Nephron progenitor cell (in vitro differentiated cells): ENCODE results near the gene HYDIN.
"Not testable (repeated sequence)": the region's sequence is repeated elsewhere in the genome, so short reads cannot be mapped to it uniquely, and the experiment has no call there.

Source experiments
- DNase-seq: peaks from one replicate; pipeline ENCODE4 v3.0.0; 2021
- H3K27ac Mint-ChIP-seq: 2 replicates; pipeline ENCODE4 v1.8.0; 2021; ENCODE audit warnings: mild to moderate bottlenecking, moderate library complexity, mixed read lengths
- H3K27me3 Mint-ChIP-seq: 2 replicates; pipeline ENCODE4 v1.8.0; 2021; ENCODE audit warnings: mild to moderate bottlenecking, low read depth, mixed read lengths; ENCODE audit not compliant: poor library complexity
- H3K36me3 Mint-ChIP-seq: 2 replicates; pipeline ENCODE4 v1.8.0; 2021; ENCODE audit warnings: low read depth, mixed read lengths
- H3K4me1 Mint-ChIP-seq: 2 replicates; pipeline ENCODE4 v1.8.0; 2021; ENCODE audit warnings: mixed read lengths
- H3K4me3 Mint-ChIP-seq: 2 replicates; pipeline ENCODE4 v1.8.0; 2021; ENCODE audit warnings: mild to moderate bottlenecking, moderate library complexity, mixed read lengths
- H3K9me3 Mint-ChIP-seq: 2 replicates; pipeline ENCODE4 v1.8.0; 2021; ENCODE audit warnings: mild to moderate bottlenecking, moderate library complexity, mixed read lengths

HYDIN gene

DNA sequence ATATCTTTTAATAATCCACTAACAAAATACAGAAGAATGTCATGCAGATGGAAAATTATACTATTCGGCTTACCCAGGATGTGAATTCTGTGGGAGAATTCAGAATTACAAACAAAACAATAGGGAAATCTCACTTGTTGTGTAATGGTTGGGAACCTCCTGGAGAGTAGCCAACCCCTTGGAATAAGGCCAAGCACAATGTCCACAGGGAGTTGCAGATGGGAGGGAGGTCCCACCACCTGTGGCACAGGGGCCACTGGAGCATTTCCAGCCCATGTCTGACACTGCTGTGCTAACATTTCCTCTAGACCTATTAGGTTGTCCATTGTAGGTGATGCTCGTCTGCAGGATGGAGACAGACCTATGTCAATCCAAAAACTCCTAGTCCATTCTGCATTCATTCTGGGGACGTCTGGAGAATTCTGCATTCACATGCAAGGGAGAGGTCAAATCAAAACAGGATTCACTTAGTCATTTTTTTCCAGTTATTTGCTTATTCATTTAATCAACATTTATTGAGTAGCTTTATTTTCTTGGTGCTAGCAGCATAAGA is 120.8 kb downstream of the HYDIN start:
- DNase-seq, H3K9me3 Mint-ChIP-seq, H3K27ac Mint-ChIP-seq, H3K27me3 Mint-ChIP-seq, H3K4me1 Mint-ChIP-seq, H3K36me3 Mint-ChIP-seq, H3K4me3 Mint-ChIP-seq: not testable (repeated sequence)

DNA sequence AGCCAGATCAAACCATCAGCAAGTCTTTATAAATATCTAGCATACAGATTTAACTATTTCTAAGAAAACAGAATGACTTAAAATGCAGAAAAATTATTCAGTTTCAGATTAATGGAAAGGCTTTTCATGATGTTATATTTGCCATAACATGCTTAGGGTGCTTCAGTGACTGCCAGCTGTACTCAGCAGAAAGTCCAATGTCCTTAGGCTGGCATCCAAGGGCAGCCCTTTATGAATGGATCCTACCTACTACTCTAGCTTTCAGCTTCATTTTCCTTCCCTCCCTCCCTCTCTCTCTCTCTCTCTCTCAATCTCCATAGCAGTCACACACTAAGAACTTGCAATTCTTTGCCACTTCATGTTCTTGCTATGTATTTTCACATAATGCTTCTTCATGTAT is 124.6 kb downstream of the HYDIN start:
- not testable (repeated sequence) for H3K27ac Mint-ChIP-seq, H3K27me3 Mint-ChIP-seq, H3K36me3 Mint-ChIP-seq, H3K4me3 Mint-ChIP-seq, H3K9me3 Mint-ChIP-seq, H3K4me1 Mint-ChIP-seq, DNase-seq

DNA sequence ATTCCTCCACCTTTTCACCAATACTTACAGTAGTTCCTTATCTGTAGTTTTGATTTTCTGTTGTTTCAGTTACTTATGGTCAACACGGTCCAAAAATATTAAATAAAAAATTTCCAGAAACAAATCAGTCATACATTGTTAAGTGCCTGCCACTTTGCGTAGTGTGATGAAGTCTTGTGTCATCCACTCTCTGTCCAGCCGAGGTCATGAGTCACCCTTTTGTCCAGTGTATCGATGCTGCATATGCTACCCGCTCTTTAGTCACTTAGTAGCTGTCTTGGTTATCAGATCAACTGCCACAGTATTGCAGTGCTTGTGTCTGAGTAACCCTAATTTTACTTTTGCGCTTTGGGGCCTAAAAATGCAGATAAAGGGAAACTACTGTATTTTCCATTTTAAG is 146.9 kb downstream of the HYDIN start:
- H3K4me3 Mint-ChIP-seq, H3K36me3 Mint-ChIP-seq, H3K9me3 Mint-ChIP-seq, H3K27ac Mint-ChIP-seq, DNase-seq, H3K4me1 Mint-ChIP-seq, H3K27me3 Mint-ChIP-seq: not testable (repeated sequence)

DNA sequence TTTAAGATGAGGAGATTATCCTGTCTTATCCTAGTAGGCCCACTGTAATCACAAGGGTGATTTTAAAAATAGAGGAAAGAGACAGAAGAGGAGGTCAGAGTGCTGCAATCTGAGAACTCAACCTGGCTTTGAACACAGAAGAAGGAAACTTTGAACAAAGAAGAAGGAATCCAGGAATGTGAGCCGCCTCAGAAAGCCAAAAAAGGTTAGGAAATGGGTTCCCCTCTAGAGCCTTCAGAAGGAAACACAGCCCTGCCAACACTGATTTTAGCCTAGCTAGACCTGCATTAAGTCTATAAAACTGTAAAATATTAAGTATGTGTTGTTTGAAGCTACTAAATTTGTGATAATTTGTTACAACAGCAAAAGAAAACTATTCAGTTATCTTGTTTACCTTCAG is 149.7 kb downstream of the HYDIN start:
- not testable (repeated sequence) for H3K27me3 Mint-ChIP-seq, H3K9me3 Mint-ChIP-seq, H3K4me3 Mint-ChIP-seq, H3K36me3 Mint-ChIP-seq, H3K27ac Mint-ChIP-seq, DNase-seq, H3K4me1 Mint-ChIP-seq

DNA sequence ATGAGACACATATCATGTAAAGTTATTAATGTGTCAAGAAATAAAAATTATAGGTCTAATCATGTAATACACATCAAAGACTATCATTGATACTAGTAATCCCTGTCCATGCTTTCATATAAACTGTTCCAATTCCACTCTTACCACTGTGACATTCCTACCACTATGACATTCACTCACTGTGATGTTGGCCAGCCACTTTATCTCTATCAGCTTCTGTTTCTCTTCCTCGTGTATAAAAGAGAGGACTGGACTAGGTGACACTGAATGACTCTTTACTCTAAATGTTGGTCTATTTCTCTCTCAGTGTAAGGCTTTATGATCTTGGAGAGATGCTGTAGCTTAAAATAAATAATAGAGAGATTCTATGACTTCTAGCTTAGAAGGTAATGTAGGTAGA is 150.3 kb downstream of the HYDIN start:
- H3K4me3 Mint-ChIP-seq, H3K27me3 Mint-ChIP-seq: not testable (repeated sequence)

DNA sequence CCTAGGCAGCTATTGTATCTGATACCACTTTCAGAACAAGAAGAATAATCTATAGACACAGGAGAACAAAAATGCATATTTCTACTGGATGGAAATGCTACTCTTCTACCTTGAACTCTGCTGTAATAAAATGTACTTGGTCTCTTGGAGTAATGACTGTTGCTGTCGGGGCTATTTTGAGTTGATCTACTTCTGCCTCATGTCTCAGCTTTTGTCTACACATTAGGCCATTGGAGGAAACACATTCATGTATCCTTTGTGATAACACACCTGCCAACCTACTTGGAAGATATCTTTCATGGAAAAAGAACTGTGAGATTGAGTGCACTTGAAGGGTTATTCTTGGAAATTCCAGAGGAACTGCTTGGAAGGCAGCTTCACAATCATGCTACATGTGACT is 159.9 kb downstream of the HYDIN start:
- H3K4me3 Mint-ChIP-seq, H3K36me3 Mint-ChIP-seq, H3K27ac Mint-ChIP-seq, H3K4me1 Mint-ChIP-seq, H3K9me3 Mint-ChIP-seq, DNase-seq, H3K27me3 Mint-ChIP-seq: not testable (repeated sequence)

More for the DNA sequence above, 150.3 kb downstream of the HYDIN start:
- H3K36me3 Mint-ChIP-seq, H3K4me1 Mint-ChIP-seq, DNase-seq, H3K27ac Mint-ChIP-seq, H3K9me3 Mint-ChIP-seq: not testable (repeated sequence)

DNA sequence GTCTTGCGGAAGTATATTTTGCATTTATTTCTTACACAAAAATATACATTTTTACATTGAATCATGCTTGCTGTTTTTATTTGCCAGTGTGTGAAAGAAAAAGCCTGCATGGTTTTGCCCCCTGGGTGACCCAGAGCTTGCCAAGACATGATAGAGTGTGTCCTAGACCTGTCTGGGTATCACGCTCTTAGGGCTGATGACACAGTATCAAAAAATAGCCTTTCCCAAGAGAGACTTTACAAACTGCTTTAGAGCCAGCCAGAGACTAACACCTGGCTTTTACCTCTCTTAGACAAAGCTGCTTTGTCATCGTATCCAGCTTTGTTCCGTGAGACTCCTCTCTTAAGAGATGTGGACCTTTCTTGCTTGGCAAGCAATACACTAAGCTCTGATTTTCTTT is 160.7 kb downstream of the HYDIN start:
- not testable (repeated sequence) for H3K27ac Mint-ChIP-seq, H3K27me3 Mint-ChIP-seq, H3K36me3 Mint-ChIP-seq, H3K4me3 Mint-ChIP-seq, DNase-seq, H3K4me1 Mint-ChIP-seq, H3K9me3 Mint-ChIP-seq

DNA sequence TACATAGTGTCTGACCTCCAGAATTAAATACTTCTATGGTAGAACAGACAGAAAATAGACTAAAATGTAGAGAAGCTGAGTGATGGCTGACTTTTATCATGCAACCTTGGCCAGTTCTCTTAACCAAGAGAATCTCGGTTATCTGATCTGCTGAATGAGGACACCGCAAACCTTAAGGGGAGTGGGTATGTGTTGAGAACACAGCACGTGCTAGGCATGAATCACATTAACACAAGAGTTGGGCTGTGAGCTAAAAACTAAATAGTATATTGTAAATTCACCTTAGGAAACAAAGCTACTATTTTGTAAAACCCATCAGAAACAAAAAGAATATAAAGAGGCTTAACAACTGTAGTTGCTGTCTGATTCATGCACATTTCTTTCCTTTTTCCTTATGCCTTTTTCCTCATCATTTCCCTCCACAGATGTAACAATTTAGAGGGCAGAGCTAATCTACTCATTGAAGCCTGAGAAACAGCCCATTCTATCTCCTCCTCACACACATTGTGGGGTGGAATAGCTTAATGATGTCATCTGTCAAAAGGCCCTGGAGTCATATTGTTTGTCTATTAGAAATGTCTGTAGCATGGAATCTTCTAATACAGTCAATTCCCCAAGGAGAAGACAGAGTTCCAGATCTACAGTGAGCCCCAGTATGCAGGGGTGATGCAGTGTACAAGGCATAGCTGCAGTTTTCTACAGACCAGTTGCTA is 176.5 kb downstream of the HYDIN start:
- H3K27ac Mint-ChIP-seq, H3K27me3 Mint-ChIP-seq, H3K4me1 Mint-ChIP-seq, H3K36me3 Mint-ChIP-seq, H3K4me3 Mint-ChIP-seq, DNase-seq, H3K9me3 Mint-ChIP-seq: not testable (repeated sequence)

DNA sequence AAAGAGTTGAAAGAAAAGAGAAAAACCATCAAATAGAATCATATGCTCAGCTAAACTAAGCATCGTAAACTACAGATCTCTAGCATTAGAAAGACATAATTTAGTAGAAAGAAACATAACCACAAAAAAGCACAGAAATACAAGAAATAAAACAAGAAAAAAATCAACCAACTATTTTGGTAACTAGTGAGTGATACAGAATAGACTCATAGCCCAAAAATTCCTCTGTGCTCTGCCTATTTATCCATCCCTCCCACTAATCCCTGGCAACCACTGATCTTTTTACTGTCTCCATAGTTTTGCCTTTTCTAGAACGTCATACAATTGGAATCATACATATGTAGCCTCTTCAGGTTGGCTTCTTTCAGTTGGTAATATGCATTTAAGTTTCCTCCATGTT is 180.2 kb downstream of the HYDIN start:
- not testable (repeated sequence) for H3K27me3 Mint-ChIP-seq, H3K36me3 Mint-ChIP-seq, DNase-seq

DNA sequence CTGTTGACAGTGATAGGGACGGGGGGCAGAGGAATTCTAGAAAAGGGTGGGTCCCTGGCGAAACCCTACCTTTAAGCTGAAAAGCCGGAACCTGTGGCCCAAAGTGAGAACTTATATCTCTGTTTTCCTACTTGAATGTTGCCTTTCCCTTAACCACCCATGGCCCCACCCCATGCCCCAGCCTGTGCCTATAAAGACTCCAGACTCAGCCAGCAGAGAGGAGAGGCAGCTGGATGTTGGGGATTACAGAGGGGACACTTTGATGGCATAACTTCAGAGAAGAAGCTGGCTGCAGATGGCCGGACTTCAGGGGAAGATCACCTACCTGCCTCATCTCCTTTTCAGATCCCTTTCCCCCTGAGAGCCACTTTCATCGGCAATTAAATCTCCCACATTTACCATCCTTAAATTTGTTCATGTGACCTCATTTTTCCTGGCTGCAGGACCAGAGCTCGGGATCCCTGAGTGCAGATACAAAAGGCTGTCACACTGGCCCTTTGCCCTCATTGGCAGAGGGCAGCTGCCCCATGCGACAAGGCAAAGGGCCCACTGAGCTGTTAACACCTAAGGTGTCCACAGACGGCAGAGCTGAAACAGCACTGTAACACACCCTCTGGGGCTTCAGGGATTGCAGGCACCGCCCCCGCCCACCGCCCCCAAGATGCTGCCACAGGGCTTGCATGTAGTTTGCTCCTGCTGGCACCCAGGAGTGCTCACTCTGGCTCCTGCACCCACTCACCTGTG is 191.0 kb downstream of the HYDIN start:
- not testable (repeated sequence) for H3K36me3 Mint-ChIP-seq, H3K27ac Mint-ChIP-seq, H3K4me1 Mint-ChIP-seq, DNase-seq, H3K27me3 Mint-ChIP-seq, H3K4me3 Mint-ChIP-seq, H3K9me3 Mint-ChIP-seq

More for the DNA sequence above, 180.2 kb downstream of the HYDIN start:
- not testable (repeated sequence) for H3K27ac Mint-ChIP-seq, H3K4me1 Mint-ChIP-seq, H3K4me3 Mint-ChIP-seq, H3K9me3 Mint-ChIP-seq

DNA sequence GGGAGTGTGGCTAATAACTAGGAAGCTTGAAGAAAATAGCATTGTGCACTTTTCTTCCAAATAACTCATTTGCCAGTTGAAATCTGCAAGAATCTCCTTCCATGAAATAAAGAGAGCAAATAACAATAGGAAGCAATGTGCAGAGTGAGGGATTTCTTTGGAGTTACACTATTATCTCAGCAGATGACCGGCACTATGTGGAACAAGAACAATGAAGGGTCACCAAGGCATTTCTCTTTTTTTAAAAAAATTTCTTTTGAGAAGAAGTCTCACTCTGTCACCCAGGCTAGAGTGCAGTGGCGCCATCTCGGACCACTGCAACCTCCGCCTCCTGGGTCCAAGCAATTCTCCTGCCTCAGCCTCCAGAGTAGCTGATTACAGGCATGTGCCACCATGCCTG is 192.1 kb downstream of the HYDIN start:
- not testable (repeated sequence) for H3K9me3 Mint-ChIP-seq, H3K36me3 Mint-ChIP-seq, H3K27me3 Mint-ChIP-seq, H3K4me3 Mint-ChIP-seq, H3K4me1 Mint-ChIP-seq, H3K27ac Mint-ChIP-seq, DNase-seq

DNA sequence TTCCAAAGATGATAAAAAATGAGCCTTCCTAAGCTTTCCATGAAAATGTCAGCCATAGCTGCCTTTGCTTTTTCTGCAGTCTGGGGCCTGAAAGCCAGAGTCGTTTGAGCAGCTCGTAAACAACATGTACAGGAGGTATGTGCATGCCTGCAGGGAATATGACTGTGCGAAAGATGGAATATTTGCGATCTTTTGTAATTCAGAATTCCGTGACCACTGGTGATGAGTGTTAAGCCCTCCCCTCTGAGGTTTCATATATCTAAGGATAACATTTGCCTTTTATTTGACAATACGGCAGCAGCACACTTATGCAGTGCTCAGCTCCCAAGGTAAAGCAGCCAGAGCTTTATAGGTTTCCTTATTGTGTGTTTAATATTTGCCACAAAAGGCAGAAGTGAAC is 192.5 kb downstream of the HYDIN start:
- not testable (repeated sequence) for H3K4me3 Mint-ChIP-seq, H3K27me3 Mint-ChIP-seq, H3K27ac Mint-ChIP-seq, DNase-seq, H3K4me1 Mint-ChIP-seq, H3K9me3 Mint-ChIP-seq, H3K36me3 Mint-ChIP-seq

DNA sequence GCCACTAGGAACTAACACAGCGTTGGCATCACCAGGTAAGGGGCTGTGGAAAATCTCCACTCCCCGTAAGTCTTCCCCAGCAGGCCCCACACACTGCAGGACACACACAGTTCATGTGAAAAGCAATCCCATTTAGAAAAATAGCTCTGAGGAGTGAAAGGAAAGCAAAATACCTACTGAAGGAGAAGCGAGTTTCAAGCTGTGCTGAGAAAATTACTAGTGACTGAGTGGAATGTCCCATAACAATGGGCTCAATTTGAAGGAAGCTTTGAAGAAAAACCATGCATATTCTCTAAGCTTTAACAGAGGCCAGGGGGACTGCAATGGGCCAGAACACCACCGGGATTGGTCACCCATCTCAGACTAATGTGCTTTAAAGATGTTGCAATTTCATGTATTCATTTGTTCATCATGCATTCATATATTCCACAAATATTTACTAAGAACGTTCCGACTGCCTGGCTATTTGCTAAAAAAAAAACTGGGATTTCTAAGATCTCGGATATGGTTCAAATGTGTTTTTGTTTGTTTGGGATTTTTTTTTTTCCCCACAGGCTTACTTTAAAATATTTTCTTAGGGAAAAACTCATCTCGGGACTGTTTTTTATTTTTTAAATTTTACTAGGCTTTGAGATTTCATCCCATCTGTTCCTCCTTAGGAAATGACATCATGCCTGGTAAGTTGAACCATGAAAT is 202.3 kb downstream of the HYDIN start:
- not testable (repeated sequence) for DNase-seq, H3K4me1 Mint-ChIP-seq, H3K4me3 Mint-ChIP-seq, H3K36me3 Mint-ChIP-seq, H3K9me3 Mint-ChIP-seq, H3K27ac Mint-ChIP-seq, H3K27me3 Mint-ChIP-seq

DNA sequence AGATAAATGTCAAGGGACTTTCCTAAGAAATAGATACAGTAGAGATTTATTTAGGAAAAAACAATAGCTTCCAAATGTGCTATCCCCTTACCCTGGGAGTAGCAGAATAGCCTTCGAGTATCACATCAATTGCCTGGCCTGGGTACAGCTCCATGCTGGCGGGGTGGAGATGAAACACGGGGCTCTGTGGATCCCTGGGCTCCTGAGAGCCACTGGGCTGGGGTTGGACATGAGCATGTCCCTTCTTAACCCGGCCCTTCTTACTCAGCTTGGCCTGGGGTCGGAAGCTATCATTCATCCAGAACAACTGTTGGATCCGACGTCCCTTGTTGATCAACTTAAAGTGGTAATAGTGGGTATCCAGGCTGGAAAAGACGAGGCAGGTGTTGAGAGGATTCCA is 203.0 kb downstream of the HYDIN start:
- not testable (repeated sequence) for DNase-seq, H3K9me3 Mint-ChIP-seq

More for the DNA sequence above, 203.0 kb downstream of the HYDIN start:
- H3K27ac Mint-ChIP-seq, H3K27me3 Mint-ChIP-seq, H3K4me1 Mint-ChIP-seq, H3K36me3 Mint-ChIP-seq, H3K4me3 Mint-ChIP-seq: not testable (repeated sequence)
